Islet of Langerhans (tissue), 1 donor: ENCODE results near the gene INAVA.
"Not testable (repeated sequence)": the region's sequence is repeated elsewhere in the genome, so short reads cannot be mapped to it uniquely, and the experiment has no call there.

Source experiments
- FAIRE-seq: peaks from one replicate; lab custom pipeline; 2011; peaks lifted over from hg19 to GRCh38; lab: Jason Lieb, UNC

INAVA gene

GRCh38 chr1:200922406-200922805 lies 27.7 kb downstream of the INAVA start:
- no peak for FAIRE-seq

- no peak for FAIRE-seq
Measured at GRCh38 chr1:200923601-200924000, 28.9 kb downstream of the INAVA start.

- FAIRE-seq, result no peak
Measured at GRCh38 chr1:200925831-200926230, 31.1 kb downstream of the INAVA start.

- FAIRE-seq, result no peak
Measured at GRCh38 chr1:200929530-200930278, 35.0 kb downstream of the INAVA start.

- FAIRE-seq, result not testable (repeated sequence)
Measured at GRCh38 chr1:200930285-200930684, 35.6 kb downstream of the INAVA start.

- FAIRE-seq, result no peak
Measured at GRCh38 chr1:200931776-200932175, 37.1 kb downstream of the INAVA start.

- no peak for FAIRE-seq
Measured at GRCh38 chr1:200934676-200935245, 40.1 kb downstream of the INAVA start.

GRCh38 chr1:200935286-200935962 lies 40.7 kb downstream of the INAVA start:
- FAIRE-seq, result not testable (repeated sequence)

- no peak for FAIRE-seq
Measured at GRCh38 chr1:200938955-200939354, 44.3 kb downstream of the INAVA start.

GRCh38 chr1:200945111-200945510 lies 50.4 kb downstream of the INAVA start:
- no peak for FAIRE-seq

- no peak for FAIRE-seq
Measured at GRCh38 chr1:200947059-200947566, 52.4 kb downstream of the INAVA start.

- no peak for FAIRE-seq
Measured at GRCh38 chr1:200949626-200950025, 54.9 kb downstream of the INAVA start.

- FAIRE-seq, result no peak
Measured at GRCh38 chr1:200951016-200951415, 56.3 kb downstream of the INAVA start.

GRCh38 chr1:200954434-200954833 lies 59.7 kb downstream of the INAVA start:
- no peak for FAIRE-seq

GRCh38 chr1:200958597-200958996 lies 63.9 kb downstream of the INAVA start:
- FAIRE-seq, result no peak

GRCh38 chr1:200959411-200959921 lies 64.8 kb downstream of the INAVA start:
- no peak for FAIRE-seq

GRCh38 chr1:200960236-200960947 lies 65.7 kb downstream of the INAVA start:
- no peak for FAIRE-seq

GRCh38 chr1:200960948-200961340 lies 66.2 kb downstream of the INAVA start:
- FAIRE-seq, result no peak

GRCh38 chr1:200962151-200962550 lies 67.5 kb downstream of the INAVA start:
- not testable (repeated sequence) for FAIRE-seq

- FAIRE-seq, result no peak
Measured at GRCh38 chr1:200962631-200963030, 67.9 kb downstream of the INAVA start.

GRCh38 chr1:200963076-200963475 lies 68.4 kb downstream of the INAVA start:
- FAIRE-seq, result no peak

- FAIRE-seq, result not testable (repeated sequence)
Measured at GRCh38 chr1:200963888-200964287, 69.2 kb downstream of the INAVA start.
